Measurements from ENCODE around the gene SPATA9.

GRCh38 chr5:95721582-95722295 is 38.9 kb upstream of the SPATA9 start:
- no peak for TF ChIP-seq CTCF (IDR thresholded peaks at IDR 0.05; ENCODE audit: borderline replicate concordance, extremely low read depth, low read length, poor library complexity, severe bottlenecking)
- no peak for TF ChIP-seq EZH2 (IDR thresholded peaks at IDR 0.05; ENCODE audit: borderline replicate concordance, low read depth, low read length, severe bottlenecking)

Measured in DND-41 (cell line).